ENCODE results near the gene LUZP4.

GRCh38 chrX:115268421-115268820 lies 21.1 kb upstream of the LUZP4 start:
- TF ChIP-seq PREB (CRISPR knock-in tag; IDR thresholded peaks at IDR 0.05; ENCODE audit: borderline replicate concordance) (no peak), CTCF (IDR thresholded peaks at IDR 0.05) (no peak), ESRRA (CRISPR knock-in tag; IDR thresholded peaks at IDR 0.05; ENCODE audit: borderline replicate concordance) (no peak), NFE2L1 (CRISPR knock-in tag; IDR thresholded peaks at IDR 0.05) (no peak)

All from WTC11 (cell line).